Measurements from ENCODE around the gene PEX13. TPM values are rescaled to one million over a fixed set of nuclear protein-coding genes. Genes with fewer than 3 reads are reported as not detected.

Gene PEX13
- total RNA-seq, 1 experiment from 2014 or later = 32.0 TPM

DNA sequence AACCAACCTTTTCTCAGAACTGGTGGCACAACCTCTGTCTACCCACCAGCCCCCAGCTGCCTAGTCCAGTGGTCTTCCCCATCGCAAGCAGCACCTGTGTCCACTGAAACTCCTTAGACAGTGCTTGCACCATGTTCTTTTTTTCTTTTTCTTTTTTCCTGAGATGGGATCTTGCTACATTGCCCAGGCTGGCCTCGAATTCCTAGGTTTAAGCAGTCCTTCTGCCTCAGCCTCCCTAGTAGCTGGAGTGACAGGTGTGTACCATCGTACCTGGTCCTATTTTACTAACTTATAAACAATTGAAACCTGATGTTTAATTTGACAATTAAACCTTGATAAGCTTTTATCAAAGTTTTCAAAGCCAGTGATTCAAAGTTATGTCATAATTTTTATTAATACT lies 78.9 kb downstream of the PEX13 start:
- CTCF ChIA-PET = no interaction called here
- TF ChIP-seq, protein P1, sequence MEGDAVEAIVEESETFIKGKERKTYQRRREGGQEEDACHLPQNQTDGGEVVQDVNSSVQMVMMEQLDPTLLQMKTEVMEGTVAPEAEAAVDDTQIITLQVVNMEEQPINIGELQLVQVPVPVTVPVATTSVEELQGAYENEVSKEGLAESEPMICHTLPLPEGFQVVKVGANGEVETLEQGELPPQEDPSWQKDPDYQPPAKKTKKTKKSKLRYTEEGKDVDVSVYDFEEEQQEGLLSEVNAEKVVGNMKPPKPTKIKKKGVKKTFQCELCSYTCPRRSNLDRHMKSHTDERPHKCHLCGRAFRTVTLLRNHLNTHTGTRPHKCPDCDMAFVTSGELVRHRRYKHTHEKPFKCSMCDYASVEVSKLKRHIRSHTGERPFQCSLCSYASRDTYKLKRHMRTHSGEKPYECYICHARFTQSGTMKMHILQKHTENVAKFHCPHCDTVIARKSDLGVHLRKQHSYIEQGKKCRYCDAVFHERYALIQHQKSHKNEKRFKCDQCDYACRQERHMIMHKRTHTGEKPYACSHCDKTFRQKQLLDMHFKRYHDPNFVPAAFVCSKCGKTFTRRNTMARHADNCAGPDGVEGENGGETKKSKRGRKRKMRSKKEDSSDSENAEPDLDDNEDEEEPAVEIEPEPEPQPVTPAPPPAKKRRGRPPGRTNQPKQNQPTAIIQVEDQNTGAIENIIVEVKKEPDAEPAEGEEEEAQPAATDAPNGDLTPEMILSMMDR (IDR thresholded peaks at IDR 0.05; ENCODE audit: unreplicated experiment) = no peak
- DNase-seq = no peak
- Mint-ChIP-seq H3K4me1 (ENCODE audit: low read depth, unreplicated experiment) (no peaks in the 10 kb centered on the region), H3K27ac (ENCODE audit: unreplicated experiment) (no peak overlapping the region), H3K4me3 (ENCODE audit: low read depth, unreplicated experiment) (no peak overlapping the region), H3K36me3 (ENCODE audit: insufficient read depth, unreplicated experiment) (no peaks in the 10 kb centered on the region), H3K27me3 (ENCODE audit: unreplicated experiment) (no peaks in the 10 kb centered on the region), H3K9me3 (ENCODE audit: low read depth, unreplicated experiment) (no peaks in the 10 kb centered on the region)
- intact Hi-C loops (cut with micrococcal nuclease; ENCODE audit: unreplicated experiment) = no loop called here
- BruUV-seq (replicated peaks) = no TSS peak

DNA sequence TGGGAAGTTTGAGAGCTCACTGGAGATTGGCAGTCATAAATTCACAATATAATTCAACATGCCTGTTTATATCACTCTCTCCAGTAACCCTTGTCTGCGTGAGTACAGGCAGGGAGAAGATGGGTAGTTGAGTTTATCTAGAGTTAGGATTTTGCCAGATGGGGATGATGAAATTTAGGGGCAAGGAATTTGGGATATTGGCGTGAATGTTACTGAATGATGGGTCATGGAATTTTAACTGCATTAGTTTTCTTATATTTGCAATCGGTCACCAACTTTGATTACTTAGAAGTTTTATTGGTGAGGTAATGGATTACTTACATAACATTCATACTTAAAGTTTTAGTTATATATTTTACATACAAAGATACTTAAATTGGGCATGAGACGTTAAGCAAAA lies 83.3 kb downstream of the PEX13 start:
- BruUV-seq (replicated peaks) = no TSS peak
- CTCF ChIA-PET = no interaction called here
- TF ChIP-seq, protein P1 (IDR thresholded peaks at IDR 0.05; ENCODE audit: unreplicated experiment) = no peak
- intact Hi-C loops (cut with micrococcal nuclease; ENCODE audit: unreplicated experiment) = no loop called here
- H3K9me3 Mint-ChIP-seq (ENCODE audit: low read depth, unreplicated experiment) = no peaks in the 10 kb centered on the region
- no peaks in the 10 kb centered on the region for H3K4me1 Mint-ChIP-seq (ENCODE audit: low read depth, unreplicated experiment)
- H3K27me3 Mint-ChIP-seq (ENCODE audit: unreplicated experiment) = no peaks in the 10 kb centered on the region
- no peak overlapping the region for H3K4me3 Mint-ChIP-seq (ENCODE audit: low read depth, unreplicated experiment)
- H3K27ac Mint-ChIP-seq (ENCODE audit: unreplicated experiment) = no peak overlapping the region
- no peak for DNase-seq
- peaks cover 8% of the 10 kb centered on the region for H3K36me3 Mint-ChIP-seq (ENCODE audit: insufficient read depth, unreplicated experiment)

Other genes with a start within 250 kb of the PEX13 start
- gene REL, start 136.1 kb upstream of the PEX13 start, total RNA-seq (2022) = 20.3 and 23.4 TPM in 2 replicates
- gene PUS10, start 535 bp downstream of the PEX13 start, total RNA-seq (2022) = 7.2 and 8.0 TPM in 2 replicates
- 11.5 and 16.3 TPM in 2 replicates for gene SANBR, start 48.2 kb downstream of the PEX13 start, total RNA-seq (2022)
- gene C2orf74, start 144.5 kb downstream of the PEX13 start, total RNA-seq (2022) = 17.1 and 17.4 TPM in 2 replicates